ENCODE data around the gene GLP2R. TPM values are rescaled to one million over a fixed set of nuclear protein-coding genes. Genes with fewer than 3 reads are reported as not detected.
"Not testable (repeated sequence)": the region's sequence is repeated elsewhere in the genome, so short reads cannot be mapped to it uniquely, and the experiment has no call there.

The GLP2R gene
- total and polyA plus RNA-seq, 10 of the 15 experiments (the other 5 are each of a cell fraction or from before 2014, with no cell fraction given) = not detected

DNA sequence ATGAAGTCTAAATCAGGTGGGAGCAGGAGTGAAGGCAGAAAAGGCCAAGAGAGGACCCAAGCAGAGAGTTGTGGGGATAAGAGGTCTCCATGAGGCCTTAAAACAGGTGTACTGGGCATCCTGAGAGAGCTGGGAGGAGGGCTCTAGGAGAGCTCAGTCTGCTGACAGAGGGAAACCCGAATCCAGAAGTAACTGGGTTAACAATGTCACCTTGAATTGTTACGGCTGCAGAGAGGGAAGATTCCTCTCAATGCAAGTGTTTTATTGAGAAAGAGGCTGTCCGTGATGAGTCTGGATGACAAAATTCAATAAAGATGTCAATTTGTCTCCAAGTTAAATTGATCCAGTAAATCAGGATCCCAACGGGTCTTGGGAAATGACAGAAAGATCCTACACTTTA lies 42.7 kb upstream of the GLP2R start:
- ATAC-seq = no peak
- ChIA-PET POLR2A (no interaction called here), RAD21 (ENCODE audit: unreplicated experiment) (no interaction called here), SMC1A (ENCODE audit: uncharacterized antibody, unreplicated experiment) (no interaction called here), CTCF (interaction anchor here (1.0 kb wide), 1 partner anchor 15 kb away, joined by 4 read pairs; no protein-coding TSS in a partner anchor)
- H3K4me2 ChIP-seq (ENCODE audit: control insufficient read depth, insufficient read depth) = no peak overlapping the region
- no peak for DNase-seq (ENCODE audit: low read depth, low spot score)
- no peaks in the 10 kb centered on the region for H4K20me1 ChIP-seq (ENCODE audit: control insufficient read depth, insufficient read depth)
- WGBS (ENCODE audit: insufficient coverage, insufficient replicate concordance, low lambda C conversion rate, missing lambda C conversion rate) = 1% methylated on average over 4 of the region's 4 CpGs
- intact Hi-C loops (cut with micrococcal nuclease; ENCODE audit: unreplicated experiment) = no loop called here
- BruUV-seq (replicated peaks) = no TSS peak
- no peak overlapping the region for H2AFZ ChIP-seq (ENCODE audit: control insufficient read depth, low read depth, low read length)
- H3K9ac ChIP-seq (ENCODE audit: control insufficient read depth, insufficient read depth, low read length) = no peak overlapping the region
- peaks cover 0 to 1% of the 10 kb centered on the region in 2 experiments; a peak in 1 of 4 replicates for H3K27me3 ChIP-seq (replicated peaks in 1 of 2; ENCODE audit: control insufficient read depth in 2 of 2, insufficient read depth in 2 of 2, low read length in 1 of 2)
- no peaks in the 10 kb centered on the region for H3K79me2 ChIP-seq (ENCODE audit: control insufficient read depth, insufficient read depth, low read length)
- no peak overlapping the region for H3K27ac ChIP-seq (ENCODE audit: control insufficient read depth, insufficient read depth)
- in situ Hi-C loops (cut with MboI) = no loop called here
- no peaks in the 10 kb centered on the region for H3K36me3 ChIP-seq (ENCODE audit: control insufficient read depth in 2 of 2, insufficient read depth in 2 of 2, low read length in 1 of 2)
- H3K4me3 ChIP-seq = no peak overlapping the region
- H3K4me1 ChIP-seq (ENCODE audit: control insufficient read depth, insufficient read depth, low read length) = no peaks in the 10 kb centered on the region
- H3K9me3 ChIP-seq (replicated peaks; ENCODE audit: control insufficient read depth, insufficient read depth, low read length) = no peaks in the 10 kb centered on the region
- FAIRE-seq = no peak
- TF ChIP-seq NRF1 (conservative IDR thresholded peaks at IDR 0.05; ENCODE audit: low read depth, low read length) (no peak), SRF (IDR thresholded peaks at IDR 0.05; ENCODE audit: low read depth in 2 of 2, low read length in 2 of 2) (no peak), RAD51 (IDR thresholded peaks at IDR 0.05) (no peak), ASH2L (IDR thresholded peaks at IDR 0.05; ENCODE audit: borderline replicate concordance, low read depth) (no peak), RBBP5 (conservative IDR thresholded peaks at IDR 0.05) (no peak), ZNF207 (IDR thresholded peaks at IDR 0.05; ENCODE audit: borderline replicate concordance) (no peak)
- TF ChIP-seq, protein P1, sequence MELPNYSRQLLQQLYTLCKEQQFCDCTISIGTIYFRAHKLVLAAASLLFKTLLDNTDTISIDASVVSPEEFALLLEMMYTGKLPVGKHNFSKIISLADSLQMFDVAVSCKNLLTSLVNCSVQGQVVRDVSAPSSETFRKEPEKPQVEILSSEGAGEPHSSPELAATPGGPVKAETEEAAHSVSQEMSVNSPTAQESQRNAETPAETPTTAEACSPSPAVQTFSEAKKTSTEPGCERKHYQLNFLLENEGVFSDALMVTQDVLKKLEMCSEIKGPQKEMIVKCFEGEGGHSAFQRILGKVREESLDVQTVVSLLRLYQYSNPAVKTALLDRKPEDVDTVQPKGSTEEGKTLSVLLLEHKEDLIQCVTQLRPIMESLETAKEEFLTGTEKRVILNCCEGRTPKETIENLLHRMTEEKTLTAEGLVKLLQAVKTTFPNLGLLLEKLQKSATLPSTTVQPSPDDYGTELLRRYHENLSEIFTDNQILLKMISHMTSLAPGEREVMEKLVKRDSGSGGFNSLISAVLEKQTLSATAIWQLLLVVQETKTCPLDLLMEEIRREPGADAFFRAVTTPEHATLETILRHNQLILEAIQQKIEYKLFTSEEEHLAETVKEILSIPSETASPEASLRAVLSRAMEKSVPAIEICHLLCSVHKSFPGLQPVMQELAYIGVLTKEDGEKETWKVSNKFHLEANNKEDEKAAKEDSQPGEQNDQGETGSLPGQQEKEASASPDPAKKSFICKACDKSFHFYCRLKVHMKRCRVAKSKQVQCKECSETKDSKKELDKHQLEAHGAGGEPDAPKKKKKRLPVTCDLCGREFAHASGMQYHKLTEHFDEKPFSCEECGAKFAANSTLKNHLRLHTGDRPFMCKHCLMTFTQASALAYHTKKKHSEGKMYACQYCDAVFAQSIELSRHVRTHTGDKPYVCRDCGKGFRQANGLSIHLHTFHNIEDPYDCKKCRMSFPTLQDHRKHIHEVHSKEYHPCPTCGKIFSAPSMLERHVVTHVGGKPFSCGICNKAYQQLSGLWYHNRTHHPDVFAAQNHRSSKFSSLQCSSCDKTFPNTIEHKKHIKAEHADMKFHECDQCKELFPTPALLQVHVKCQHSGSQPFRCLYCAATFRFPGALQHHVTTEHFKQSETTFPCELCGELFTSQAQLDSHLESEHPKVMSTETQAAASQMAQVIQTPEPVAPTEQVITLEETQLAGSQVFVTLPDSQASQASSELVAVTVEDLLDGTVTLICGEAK (IDR thresholded peaks at IDR 0.05; ENCODE audit: borderline replicate concordance) = no peak

DNA sequence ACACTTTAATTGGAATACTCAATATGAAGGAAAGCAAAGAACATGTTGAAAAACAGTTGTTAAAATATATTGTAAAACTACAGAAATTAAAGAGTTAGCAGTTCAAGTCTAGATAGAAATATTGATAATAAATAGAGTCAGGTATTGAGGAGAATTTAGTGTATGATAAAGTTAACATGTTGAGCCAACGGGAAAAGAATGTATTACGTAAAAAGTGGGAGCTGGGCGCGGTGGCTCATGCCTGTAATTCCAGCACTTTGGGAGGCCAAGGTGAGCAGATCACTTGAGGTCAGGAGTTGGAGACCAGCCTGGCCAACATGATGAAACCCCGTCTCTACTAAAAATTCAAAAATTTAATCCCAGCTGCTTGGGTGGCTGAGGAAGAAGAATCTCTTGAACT lies 42.3 kb upstream of the GLP2R start:
- in situ Hi-C loops (cut with MboI); H3K4me2 ChIP-seq (ENCODE audit: control insufficient read depth, insufficient read depth); H3K4me1 ChIP-seq (ENCODE audit: control insufficient read depth, insufficient read depth, low read length); POLR2A ChIA-PET; SMC1A ChIA-PET (ENCODE audit: uncharacterized antibody, unreplicated experiment); H3K27me3 ChIP-seq (replicated peaks in 1 of 2; ENCODE audit: control insufficient read depth in 2 of 2, insufficient read depth in 2 of 2, low read length in 1 of 2); RAD21 ChIA-PET (ENCODE audit: unreplicated experiment); H3K9ac ChIP-seq (ENCODE audit: control insufficient read depth, insufficient read depth, low read length); FAIRE-seq; intact Hi-C loops (cut with micrococcal nuclease; ENCODE audit: unreplicated experiment); H4K20me1 ChIP-seq (ENCODE audit: control insufficient read depth, insufficient read depth); BruUV-seq (replicated peaks); H3K79me2 ChIP-seq (ENCODE audit: control insufficient read depth, insufficient read depth, low read length); H3K9me3 ChIP-seq (replicated peaks; ENCODE audit: control insufficient read depth, insufficient read depth, low read length); H3K4me3 ChIP-seq; DNase-seq (ENCODE audit: low read depth, low spot score); H3K27ac ChIP-seq (ENCODE audit: control insufficient read depth, insufficient read depth); H3K36me3 ChIP-seq (ENCODE audit: control insufficient read depth in 2 of 2, insufficient read depth in 2 of 2, low read length in 1 of 2); H2AFZ ChIP-seq (ENCODE audit: control insufficient read depth, low read depth, low read length); ATAC-seq: not testable (repeated sequence)
- 69% methylated on average over 5 of the region's 5 CpGs for WGBS (ENCODE audit: insufficient coverage, insufficient replicate concordance, low lambda C conversion rate, missing lambda C conversion rate)
- CTCF ChIA-PET = interaction anchor here (0.8 to 1.0 kb wide), 2 partner anchors 12 to 15 kb away, joined by 3 to 4 read pairs; no protein-coding TSS in a partner anchor
